Choroid plexus epithelial cell (primary cell): ENCODE data around the gene MYBL2.
A peak's percentile ranks its signal among the peaks of the same experiment; 100 is the strongest.

ENCODE experiments used
- DNase-seq: peaks from one replicate; pipeline ENCODE4 v3.0.0-alpha.2; 2010; ENCODE audit warnings: low read depth
- H3K4me3 ChIP-seq: 2 replicates; pipeline ENCODE4 v1.5.1; 2011; ENCODE audit warnings: low read depth, mild to moderate bottlenecking, control low read depth, low read length, moderate library complexity
- TF ChIP-seq, protein P1 (sequence below): conservative IDR thresholded peaks from 2 replicates; pipeline ENCODE4 v1.5.1; 2011; ENCODE audit warnings: low read depth, mild to moderate bottlenecking, control low read depth, inconsistent platforms, low read length, moderate library complexity

MYBL2 gene

DNA sequence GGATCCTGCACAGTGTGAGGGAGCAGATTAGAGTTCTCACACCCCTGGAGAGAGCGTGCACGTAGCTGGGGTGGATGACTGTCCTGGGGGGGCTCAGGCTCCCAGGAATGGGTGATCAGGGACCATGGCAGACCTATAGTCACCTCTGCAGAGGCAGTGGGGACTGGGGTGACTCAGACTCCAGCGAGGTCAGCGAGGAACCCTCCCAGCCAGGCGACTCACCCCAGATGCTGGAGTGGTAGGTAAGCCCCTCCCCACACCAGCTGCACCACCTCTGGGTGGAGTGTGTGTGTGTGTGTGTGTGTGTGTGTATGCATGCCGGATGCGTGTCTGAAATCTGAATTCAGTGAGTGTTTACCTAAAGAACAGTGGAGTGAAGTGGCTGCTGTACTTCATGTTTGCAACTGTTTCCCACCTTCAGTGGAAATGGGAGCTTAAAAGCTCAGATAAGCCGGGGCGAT lies 77.3 kb downstream of the MYBL2 start:
- TF ChIP-seq, protein P1, sequence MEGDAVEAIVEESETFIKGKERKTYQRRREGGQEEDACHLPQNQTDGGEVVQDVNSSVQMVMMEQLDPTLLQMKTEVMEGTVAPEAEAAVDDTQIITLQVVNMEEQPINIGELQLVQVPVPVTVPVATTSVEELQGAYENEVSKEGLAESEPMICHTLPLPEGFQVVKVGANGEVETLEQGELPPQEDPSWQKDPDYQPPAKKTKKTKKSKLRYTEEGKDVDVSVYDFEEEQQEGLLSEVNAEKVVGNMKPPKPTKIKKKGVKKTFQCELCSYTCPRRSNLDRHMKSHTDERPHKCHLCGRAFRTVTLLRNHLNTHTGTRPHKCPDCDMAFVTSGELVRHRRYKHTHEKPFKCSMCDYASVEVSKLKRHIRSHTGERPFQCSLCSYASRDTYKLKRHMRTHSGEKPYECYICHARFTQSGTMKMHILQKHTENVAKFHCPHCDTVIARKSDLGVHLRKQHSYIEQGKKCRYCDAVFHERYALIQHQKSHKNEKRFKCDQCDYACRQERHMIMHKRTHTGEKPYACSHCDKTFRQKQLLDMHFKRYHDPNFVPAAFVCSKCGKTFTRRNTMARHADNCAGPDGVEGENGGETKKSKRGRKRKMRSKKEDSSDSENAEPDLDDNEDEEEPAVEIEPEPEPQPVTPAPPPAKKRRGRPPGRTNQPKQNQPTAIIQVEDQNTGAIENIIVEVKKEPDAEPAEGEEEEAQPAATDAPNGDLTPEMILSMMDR, result no peak
- DNase-seq, result no peak

DNA sequence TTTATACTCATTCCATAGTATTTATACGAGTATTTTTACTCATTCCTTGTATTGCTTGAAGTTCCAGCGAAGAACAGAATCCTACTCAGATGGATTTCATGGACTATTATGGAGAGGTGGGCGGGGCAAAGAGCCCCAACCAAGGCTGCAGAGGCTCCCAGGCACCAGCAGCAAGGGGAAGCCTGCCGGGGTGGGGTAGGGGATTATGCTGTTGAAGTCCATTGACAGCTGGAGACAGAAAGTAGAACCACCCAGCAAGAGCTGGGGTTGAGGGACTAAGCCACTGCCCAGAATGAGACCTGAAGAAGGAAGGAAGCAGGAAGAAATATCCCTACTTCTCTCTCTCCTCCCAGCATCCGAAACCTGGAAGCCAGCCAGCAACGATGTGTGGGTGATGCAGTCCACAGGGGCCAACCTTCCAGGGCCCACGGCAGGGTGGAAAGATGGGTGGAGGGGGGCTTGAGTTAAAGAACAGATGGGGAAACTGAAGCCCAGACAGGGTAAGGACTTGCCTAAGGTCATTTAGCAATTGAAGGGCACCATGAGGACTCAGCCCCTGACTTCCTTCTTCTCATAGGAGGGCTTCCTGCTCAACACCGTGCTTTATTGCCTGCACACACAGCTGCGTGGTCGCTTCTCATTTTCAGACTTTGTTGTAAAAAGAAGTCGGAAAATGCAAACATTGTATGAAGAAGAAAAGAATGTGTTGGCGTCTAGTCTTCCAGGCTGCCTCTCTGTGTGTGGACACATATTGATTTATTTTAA lies 78.2 kb downstream of the MYBL2 start:
- H3K4me3 ChIP-seq, result no peak overlapping the region
- TF ChIP-seq, protein P1, result no peak
- no peak for DNase-seq

More for the DNA sequence above, 77.3 kb downstream of the MYBL2 start:
- no peak overlapping the region for H3K4me3 ChIP-seq

DNA sequence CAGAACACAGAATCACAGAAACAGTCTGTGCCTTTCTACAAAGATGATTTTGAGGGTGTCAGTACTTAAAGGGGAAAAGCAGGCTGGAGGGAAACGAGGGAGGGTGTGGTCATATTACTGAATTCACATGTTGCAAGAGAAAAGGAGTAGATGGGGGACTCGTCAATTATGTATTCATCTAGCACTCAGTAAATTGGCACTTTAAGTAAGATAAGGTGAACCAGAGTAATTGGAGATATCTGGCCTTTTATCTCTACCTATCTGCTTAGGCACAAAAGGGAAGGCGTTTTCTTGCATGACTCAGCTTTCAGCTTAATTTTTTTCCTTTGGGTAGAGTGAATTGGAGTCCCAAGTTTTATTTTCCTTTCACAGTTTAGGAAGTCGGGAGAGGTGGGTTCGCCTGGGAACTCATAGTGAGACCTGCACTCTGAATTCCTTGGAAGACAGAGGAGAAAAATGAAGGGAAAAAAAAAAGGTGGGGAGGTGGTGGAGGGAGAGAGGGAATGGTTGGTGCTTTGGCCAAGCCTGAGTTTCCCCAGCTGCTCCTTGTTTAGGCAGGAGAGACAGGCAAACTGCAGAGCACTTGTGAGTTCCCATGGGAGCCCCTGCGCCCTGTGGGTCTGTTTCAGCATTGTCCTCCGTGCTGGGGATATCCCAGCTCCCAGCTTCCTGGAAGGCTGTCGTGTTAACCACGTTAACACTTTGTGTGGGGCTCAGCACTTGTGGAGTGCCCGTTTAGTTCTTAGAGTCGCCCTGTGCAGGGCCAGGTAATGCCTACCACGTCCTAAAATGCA lies 79.6 kb downstream of the MYBL2 start:
- TF ChIP-seq, protein P1, result no peak
- no peak overlapping the region for H3K4me3 ChIP-seq
- DNase-seq, result no peak

DNA sequence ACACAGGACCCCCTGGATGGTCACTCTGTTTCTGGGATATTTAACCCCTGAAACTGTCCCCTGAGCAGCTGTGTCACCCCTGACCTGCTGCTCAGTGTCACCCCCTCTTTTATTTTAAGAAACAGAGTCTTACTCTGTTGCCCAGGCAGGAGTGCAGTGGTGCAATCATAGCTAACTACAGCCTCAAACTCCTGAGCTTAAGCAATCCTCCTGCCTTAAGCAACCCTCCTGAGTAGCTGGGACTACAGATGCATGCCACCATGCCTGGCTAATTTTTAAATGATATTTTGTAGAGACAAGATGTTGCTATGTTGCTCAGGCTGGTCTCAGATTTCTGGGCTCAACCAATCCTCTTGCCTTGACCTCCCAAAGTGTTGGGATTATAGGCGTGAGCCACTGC lies 81.4 kb downstream of the MYBL2 start:
- TF ChIP-seq, protein P1, result no peak
- no peak overlapping the region for H3K4me3 ChIP-seq
- DNase-seq, result peak; percentile 67

DNA sequence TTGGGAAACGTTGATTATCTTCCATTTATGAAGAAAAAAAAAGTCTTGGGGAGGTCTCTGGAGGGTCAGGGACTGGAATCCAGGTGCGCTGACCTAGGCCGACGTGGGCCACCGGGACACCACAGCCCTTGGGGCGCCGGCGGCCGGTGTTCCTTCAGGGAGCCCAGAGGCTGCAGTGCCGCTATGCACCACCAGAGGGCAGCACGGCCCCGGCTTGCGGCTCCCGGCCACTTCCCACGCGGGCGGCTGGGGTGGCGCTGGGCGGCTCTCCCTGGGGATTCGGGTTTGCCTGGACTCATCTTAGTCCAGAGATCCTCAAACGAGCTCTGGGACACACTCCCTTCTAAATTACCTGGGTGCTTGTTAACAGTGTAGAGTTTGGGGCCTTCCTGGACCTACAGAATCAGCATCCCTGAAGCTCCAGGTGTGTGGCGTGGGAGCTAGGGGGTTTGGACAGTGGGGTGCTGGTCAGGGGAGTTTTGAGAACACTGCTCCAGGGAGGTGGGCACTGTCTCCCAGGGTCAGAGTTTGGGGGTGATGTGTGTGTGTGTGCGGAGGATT lies 82.9 kb downstream of the MYBL2 start:
- DNase-seq, result peak; percentile 50
- no peak overlapping the region for H3K4me3 ChIP-seq
- TF ChIP-seq, protein P1, result peak; percentile 85

DNA sequence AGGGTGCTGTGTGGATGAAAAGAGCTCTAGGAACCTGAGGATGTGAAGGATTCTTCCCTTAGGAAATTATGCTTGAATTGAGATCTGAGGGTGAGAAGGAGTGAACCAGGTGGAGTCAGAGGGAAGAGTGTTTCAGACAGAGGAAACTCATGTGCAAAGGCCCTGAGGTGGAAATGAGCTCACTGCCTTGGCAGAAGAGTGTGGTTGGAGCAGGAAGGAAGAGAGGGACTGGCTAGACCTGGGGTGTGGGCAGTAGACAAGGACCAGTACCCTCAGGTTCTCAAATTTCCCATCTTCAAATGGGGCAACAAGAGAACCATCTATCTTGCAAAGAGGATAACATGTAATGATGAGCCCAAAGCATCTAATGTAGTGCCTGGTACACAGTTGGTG lies 83.9 kb downstream of the MYBL2 start:
- H3K4me3 ChIP-seq, result no peak overlapping the region
- no peak for DNase-seq
- TF ChIP-seq, protein P1, result no peak
